Measurements from ENCODE around the gene KCTD10.

The KCTD10 gene

GRCh38 chr12:109493938-109494337 lies 16.8 kb upstream of the KCTD10 start:
- no peak for DNase-seq (ENCODE audit: low read depth)
- no peak overlapping the region for H3K4me3 ChIP-seq (ENCODE audit: low read depth, low read length)
- TF ChIP-seq POLR2A (IDR thresholded peaks at IDR 0.05; ENCODE audit: extremely low read depth, insufficient read length) (no peak), MYC (IDR thresholded peaks at IDR 0.05; ENCODE audit: low read depth, low read length) (no peak), MAX (IDR thresholded peaks at IDR 0.05; ENCODE audit: low read depth, low read length) (no peak)
- TF ChIP-seq, protein P1, sequence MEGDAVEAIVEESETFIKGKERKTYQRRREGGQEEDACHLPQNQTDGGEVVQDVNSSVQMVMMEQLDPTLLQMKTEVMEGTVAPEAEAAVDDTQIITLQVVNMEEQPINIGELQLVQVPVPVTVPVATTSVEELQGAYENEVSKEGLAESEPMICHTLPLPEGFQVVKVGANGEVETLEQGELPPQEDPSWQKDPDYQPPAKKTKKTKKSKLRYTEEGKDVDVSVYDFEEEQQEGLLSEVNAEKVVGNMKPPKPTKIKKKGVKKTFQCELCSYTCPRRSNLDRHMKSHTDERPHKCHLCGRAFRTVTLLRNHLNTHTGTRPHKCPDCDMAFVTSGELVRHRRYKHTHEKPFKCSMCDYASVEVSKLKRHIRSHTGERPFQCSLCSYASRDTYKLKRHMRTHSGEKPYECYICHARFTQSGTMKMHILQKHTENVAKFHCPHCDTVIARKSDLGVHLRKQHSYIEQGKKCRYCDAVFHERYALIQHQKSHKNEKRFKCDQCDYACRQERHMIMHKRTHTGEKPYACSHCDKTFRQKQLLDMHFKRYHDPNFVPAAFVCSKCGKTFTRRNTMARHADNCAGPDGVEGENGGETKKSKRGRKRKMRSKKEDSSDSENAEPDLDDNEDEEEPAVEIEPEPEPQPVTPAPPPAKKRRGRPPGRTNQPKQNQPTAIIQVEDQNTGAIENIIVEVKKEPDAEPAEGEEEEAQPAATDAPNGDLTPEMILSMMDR (IDR thresholded peaks at IDR 0.05; ENCODE audit: low read depth, low read length): no peak

- no peak overlapping the region for H3K4me3 ChIP-seq (ENCODE audit: low read depth, low read length)
- TF ChIP-seq MYC (IDR thresholded peaks at IDR 0.05; ENCODE audit: low read depth, low read length) (no peak), MAX (IDR thresholded peaks at IDR 0.05; ENCODE audit: low read depth, low read length) (no peak)
- no peak for DNase-seq (ENCODE audit: low read depth)
Observed at GRCh38 chr12:109493090-109493489, 16.0 kb upstream of the KCTD10 start.

DNA sequence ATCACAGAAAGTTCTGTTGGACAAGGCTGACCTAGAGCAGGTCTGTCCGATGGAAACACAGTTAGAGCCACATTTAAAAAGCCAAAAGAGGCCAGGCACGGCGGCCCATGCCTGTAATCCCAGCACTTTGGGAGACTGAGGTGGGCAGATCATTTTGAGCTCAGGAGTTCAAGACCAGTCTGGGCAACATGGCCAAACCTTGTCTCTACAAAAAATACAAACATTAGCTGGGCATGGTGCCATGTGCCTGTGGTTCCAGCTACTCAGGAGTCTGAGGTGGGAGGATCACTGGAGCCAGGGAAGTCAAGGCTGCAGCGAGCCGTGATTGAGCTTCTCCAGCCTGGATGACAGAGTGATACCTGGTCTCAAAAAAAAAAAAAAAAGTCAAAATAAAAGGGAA lies 15.3 kb upstream of the KCTD10 start:
- TF ChIP-seq POLR2A (IDR thresholded peaks at IDR 0.05; ENCODE audit: extremely low read depth, insufficient read length): no peak
- DNase-seq (ENCODE audit: low read depth): no peak
- no peak overlapping the region for H3K4me3 ChIP-seq (ENCODE audit: low read depth, low read length)

DNA sequence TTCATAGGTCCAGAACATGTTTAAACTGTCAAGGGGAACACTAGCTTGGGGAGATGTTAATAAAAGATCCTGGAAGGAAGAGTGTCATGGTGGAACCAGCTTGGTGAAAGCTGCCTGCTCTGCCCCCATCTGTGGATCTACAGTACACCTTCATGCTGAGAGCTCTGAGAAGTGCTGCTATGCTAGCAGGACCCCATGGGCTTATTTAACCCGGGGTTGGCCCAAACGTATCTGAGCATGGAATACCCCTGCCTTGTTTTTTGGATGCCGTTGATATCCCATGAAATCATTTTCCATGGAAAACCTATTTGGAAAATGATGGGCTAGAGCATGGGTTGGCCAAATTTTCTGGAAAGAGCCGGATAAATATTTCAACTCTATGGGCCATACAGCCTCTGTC lies 14.6 kb upstream of the KCTD10 start:
- DNase-seq (ENCODE audit: low read depth): no peak
- no peak overlapping the region for H3K4me3 ChIP-seq (ENCODE audit: low read depth, low read length)
- TF ChIP-seq, protein P1 (IDR thresholded peaks at IDR 0.05; ENCODE audit: low read depth, low read length): no peak
- TF ChIP-seq MAX (IDR thresholded peaks at IDR 0.05; ENCODE audit: low read depth, low read length) (no peak), MYC (IDR thresholded peaks at IDR 0.05; ENCODE audit: low read depth, low read length) (no peak), POLR2A (IDR thresholded peaks at IDR 0.05; ENCODE audit: extremely low read depth, insufficient read length) (no peak)

- TF ChIP-seq MYC (IDR thresholded peaks at IDR 0.05; ENCODE audit: low read depth, low read length) (no peak), POLR2A (IDR thresholded peaks at IDR 0.05; ENCODE audit: extremely low read depth, insufficient read length) (no peak), MAX (IDR thresholded peaks at IDR 0.05; ENCODE audit: low read depth, low read length) (no peak)
- TF ChIP-seq, protein P1 (IDR thresholded peaks at IDR 0.05; ENCODE audit: low read depth, low read length): no peak
- DNase-seq (ENCODE audit: low read depth): no peak
- no peak overlapping the region for H3K4me3 ChIP-seq (ENCODE audit: low read depth, low read length)
Observed at GRCh38 chr12:109489955-109490565, 13.0 kb upstream of the KCTD10 start.

GRCh38 chr12:109489016-109489954 lies 12.2 kb upstream of the KCTD10 start:
- H3K4me3 ChIP-seq (ENCODE audit: low read depth, low read length): no peak overlapping the region
- DNase-seq (ENCODE audit: low read depth): no peak
- TF ChIP-seq MYC (IDR thresholded peaks at IDR 0.05; ENCODE audit: low read depth, low read length): no peak
- TF ChIP-seq, protein P1 (IDR thresholded peaks at IDR 0.05; ENCODE audit: low read depth, low read length): no peak
- TF ChIP-seq MAX (IDR thresholded peaks at IDR 0.05; ENCODE audit: low read depth, low read length): no peak
- no peak for TF ChIP-seq POLR2A (IDR thresholded peaks at IDR 0.05; ENCODE audit: extremely low read depth, insufficient read length)
